ENCODE results near the gene HESX1.

DNA sequence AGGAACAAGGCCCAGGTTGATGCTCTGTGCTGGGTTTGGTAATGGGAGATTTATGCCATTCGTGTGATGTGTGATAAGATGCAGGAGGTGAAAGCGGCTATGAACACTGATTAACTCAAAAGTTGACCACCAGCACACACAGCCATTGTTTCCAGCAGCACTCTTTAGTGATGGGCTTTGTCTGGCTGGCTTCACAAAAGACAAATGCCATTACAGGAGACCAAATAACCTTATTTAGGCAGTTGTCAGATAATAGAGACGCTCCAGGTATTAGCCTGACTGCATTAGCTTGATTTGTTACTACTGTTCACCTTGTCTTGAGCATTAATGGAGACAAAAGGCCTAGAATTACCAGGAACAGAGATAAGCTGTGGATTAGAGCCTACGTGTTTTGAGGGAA, 5.1 kb downstream of the HESX1 start:
- TF ChIP-seq, protein P1, sequence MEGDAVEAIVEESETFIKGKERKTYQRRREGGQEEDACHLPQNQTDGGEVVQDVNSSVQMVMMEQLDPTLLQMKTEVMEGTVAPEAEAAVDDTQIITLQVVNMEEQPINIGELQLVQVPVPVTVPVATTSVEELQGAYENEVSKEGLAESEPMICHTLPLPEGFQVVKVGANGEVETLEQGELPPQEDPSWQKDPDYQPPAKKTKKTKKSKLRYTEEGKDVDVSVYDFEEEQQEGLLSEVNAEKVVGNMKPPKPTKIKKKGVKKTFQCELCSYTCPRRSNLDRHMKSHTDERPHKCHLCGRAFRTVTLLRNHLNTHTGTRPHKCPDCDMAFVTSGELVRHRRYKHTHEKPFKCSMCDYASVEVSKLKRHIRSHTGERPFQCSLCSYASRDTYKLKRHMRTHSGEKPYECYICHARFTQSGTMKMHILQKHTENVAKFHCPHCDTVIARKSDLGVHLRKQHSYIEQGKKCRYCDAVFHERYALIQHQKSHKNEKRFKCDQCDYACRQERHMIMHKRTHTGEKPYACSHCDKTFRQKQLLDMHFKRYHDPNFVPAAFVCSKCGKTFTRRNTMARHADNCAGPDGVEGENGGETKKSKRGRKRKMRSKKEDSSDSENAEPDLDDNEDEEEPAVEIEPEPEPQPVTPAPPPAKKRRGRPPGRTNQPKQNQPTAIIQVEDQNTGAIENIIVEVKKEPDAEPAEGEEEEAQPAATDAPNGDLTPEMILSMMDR (conservative IDR thresholded peaks at IDR 0.05; ENCODE audit: low read length): no peak
- no peak for TF ChIP-seq EZH2phosphoT487 (IDR thresholded peaks at IDR 0.05; ENCODE audit: borderline replicate concordance, low read depth, low read length)

All from OCI-LY7 (cell line).